A673 (cell line): ENCODE measurements around the gene TMEFF2. TPM values are rescaled to one million over a fixed set of nuclear protein-coding genes. Genes with fewer than 3 reads are reported as not detected.
A peak's percentile ranks its signal among the peaks of the same experiment; 100 is the strongest.

Source experiments
- BruUV-seq: library from RNA; stranded (reverse); fragments of 400-500 nt; replicated peaks from 2 replicates; lab custom pipeline; 2021; lab: Mats Ljungman, UMichigan
- CTCF ChIA-PET: fragments of 300-600 bp; sonication (Branson Sonifier 250); formaldehyde crosslinking; loops from one replicate; lab custom pipeline; 2022; ENCODE audit warnings: antibody characterized with exemption; lab: Charles Lee
- POLR2A ChIA-PET: fragments of 300-600 bp; sonication (Branson Sonifier 250); formaldehyde crosslinking; loops from one replicate; lab custom pipeline; 2022; ENCODE audit warnings: antibody characterized with exemption; ENCODE audit not compliant: low non-redundant PET; lab: Charles Lee
- DNase-seq: peaks from one replicate; pipeline ENCODE4 v3.0.0-alpha.2; 2015; ENCODE audit warnings: low spot score
- H3K27ac ChIP-seq: fragments of 200-600 bp; sonication (generic); 2 replicates; pipeline ENCODE4 v1.5.1; 2016; ENCODE audit warnings: mixed run types, low read depth, mild to moderate bottlenecking, mixed read lengths, antibody characterized with exemption, low read length; ENCODE audit not compliant: poor library complexity, severe bottlenecking
- H3K27me3 ChIP-seq: fragments of 200-600 bp; sonication (generic); replicated peaks from 2 replicates; pipeline ENCODE4 v1.6.1; 2017; ENCODE audit warnings: mixed run types, low read depth, mild to moderate bottlenecking, mixed read lengths, antibody characterized with exemption, low read length; ENCODE audit not compliant: insufficient read depth, poor library complexity
- H3K36me3 ChIP-seq: fragments of 200-600 bp; sonication (generic); 2 replicates; pipeline ENCODE4 v1.6.1; 2016; ENCODE audit warnings: mixed run types, mild to moderate bottlenecking, mixed read lengths, antibody characterized with exemption, low read length; ENCODE audit not compliant: insufficient read depth, poor library complexity, severe bottlenecking
- H3K4me1 ChIP-seq: fragments of 200-600 bp; sonication (generic); 2 replicates; pipeline ENCODE4 v1.6.1; 2017; ENCODE audit warnings: mixed run types, mild to moderate bottlenecking, mixed read lengths, antibody characterized with exemption, low read length; ENCODE audit not compliant: insufficient read depth, poor library complexity, severe bottlenecking
- H3K4me3 ChIP-seq: fragments of 200-600 bp; sonication (generic); 2 replicates; pipeline ENCODE4 v1.5.1; 2016; ENCODE audit warnings: low read depth, mixed run types, mild to moderate bottlenecking, mixed read lengths, low read length; ENCODE audit not compliant: poor library complexity, severe bottlenecking
- H3K9me3 ChIP-seq: fragments of 200-600 bp; sonication (generic); 2 replicates; pipeline ENCODE4 v1.6.1; 2016; ENCODE audit warnings: mixed run types, low read depth, mild to moderate bottlenecking, mixed read lengths, antibody characterized with exemption, low read length; ENCODE audit not compliant: poor library complexity, severe bottlenecking
- EZH2 ChIP-seq: fragments of 200-600 bp; sonication (generic); IDR thresholded peaks from 2 replicates; pipeline ENCODE4 v1.6.1; 2017; ENCODE audit warnings: borderline replicate concordance, low read depth, mild to moderate bottlenecking, mixed read lengths, antibody characterized with exemption, low read length; ENCODE audit not compliant: poor library complexity, severe bottlenecking
- intact Hi-C: fragments of 100-400 bp; cut with micrococcal nuclease; formaldehyde crosslinking; loops from one replicate; pipeline ENCODE4 v1.10.0; 2022; ENCODE audit not compliant: unreplicated experiment
- total RNA-seq: library from RNA; stranded (reverse); gene quantifications from 2 replicates; pipeline ENCODE4 v1.2.3, GENCODE V29; 2021
- TF ChIP-seq, protein P1 (sequence below): fragments of 300-800, 200-600 bp; sonication (generic); conservative IDR thresholded peaks from 2 replicates; pipeline ENCODE4 v1.5.1; 2017; ENCODE audit warnings: low read depth, mild to moderate bottlenecking, antibody characterized with exemption, low read length, moderate library complexity, mixed read lengths

TMEFF2 gene
- total RNA-seq, 1 experiment from 2014 or later, result 7.0 TPM

DNA sequence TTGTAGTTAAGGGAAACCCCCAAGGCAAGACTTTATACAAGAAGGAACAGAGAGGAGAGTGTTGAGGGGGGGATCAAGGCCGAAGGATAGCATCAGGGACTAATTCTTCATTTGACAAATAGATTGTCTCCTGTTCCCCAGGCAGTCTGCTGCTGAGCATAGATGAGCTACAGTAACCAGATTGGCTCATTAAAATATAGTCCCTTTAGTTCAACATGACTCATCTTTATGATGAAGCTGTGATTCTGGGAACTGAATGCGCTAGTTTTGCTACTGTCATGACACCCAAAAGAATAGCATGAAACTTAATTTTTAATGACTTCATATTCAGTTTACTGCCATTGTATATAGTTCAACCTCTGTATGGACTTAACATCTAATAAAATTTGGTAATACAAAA is 35.5 kb downstream of the TMEFF2 start:
- CTCF ChIA-PET, result no interaction called here
- intact Hi-C loops, result loop anchor here (5.0 kb wide), 1 partner anchor 482 kb away; the partner anchor contains the start of gene NABP1
- BruUV-seq, result no TSS peak
- POLR2A ChIA-PET, result no interaction called here
- H3K4me3 ChIP-seq, result no peak overlapping the region
- no peak for TF ChIP-seq EZH2
- TF ChIP-seq, protein P1, sequence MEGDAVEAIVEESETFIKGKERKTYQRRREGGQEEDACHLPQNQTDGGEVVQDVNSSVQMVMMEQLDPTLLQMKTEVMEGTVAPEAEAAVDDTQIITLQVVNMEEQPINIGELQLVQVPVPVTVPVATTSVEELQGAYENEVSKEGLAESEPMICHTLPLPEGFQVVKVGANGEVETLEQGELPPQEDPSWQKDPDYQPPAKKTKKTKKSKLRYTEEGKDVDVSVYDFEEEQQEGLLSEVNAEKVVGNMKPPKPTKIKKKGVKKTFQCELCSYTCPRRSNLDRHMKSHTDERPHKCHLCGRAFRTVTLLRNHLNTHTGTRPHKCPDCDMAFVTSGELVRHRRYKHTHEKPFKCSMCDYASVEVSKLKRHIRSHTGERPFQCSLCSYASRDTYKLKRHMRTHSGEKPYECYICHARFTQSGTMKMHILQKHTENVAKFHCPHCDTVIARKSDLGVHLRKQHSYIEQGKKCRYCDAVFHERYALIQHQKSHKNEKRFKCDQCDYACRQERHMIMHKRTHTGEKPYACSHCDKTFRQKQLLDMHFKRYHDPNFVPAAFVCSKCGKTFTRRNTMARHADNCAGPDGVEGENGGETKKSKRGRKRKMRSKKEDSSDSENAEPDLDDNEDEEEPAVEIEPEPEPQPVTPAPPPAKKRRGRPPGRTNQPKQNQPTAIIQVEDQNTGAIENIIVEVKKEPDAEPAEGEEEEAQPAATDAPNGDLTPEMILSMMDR, result no peak
- H3K27ac ChIP-seq, result no peak overlapping the region
- peaks cover 24% of the 10 kb centered on the region for H3K4me1 ChIP-seq
- no peaks in the 10 kb centered on the region for H3K36me3 ChIP-seq
- no peaks in the 10 kb centered on the region for H3K27me3 ChIP-seq
- peak; percentile 30 for DNase-seq
- no peaks in the 10 kb centered on the region for H3K9me3 ChIP-seq

DNA sequence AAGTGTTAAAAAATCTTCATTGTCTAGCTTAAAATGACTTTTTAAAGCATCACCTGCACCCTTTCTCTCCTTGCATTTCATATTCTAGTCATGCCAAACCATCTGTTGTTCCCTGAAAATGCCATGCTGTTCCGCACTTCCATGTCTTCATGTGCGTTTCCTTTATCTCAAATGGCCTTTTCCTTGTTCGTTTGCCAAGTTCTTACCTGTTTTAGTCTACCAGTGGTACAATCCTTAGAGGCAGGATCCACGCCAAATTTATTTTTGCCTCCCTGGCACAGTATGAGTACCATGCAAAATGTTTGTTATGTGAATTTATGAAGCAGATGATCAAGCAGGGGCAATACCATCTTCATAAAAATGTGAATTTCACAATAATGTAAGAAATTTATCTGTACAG is 37.0 kb downstream of the TMEFF2 start:
- H3K9me3 ChIP-seq, result no peaks in the 10 kb centered on the region
- ChIA-PET POLR2A (no interaction called here), CTCF (no interaction called here)
- H3K36me3 ChIP-seq, result no peaks in the 10 kb centered on the region
- intact Hi-C loops, result loop anchor here (5.0 kb wide), 1 partner anchor 480 kb away; the partner anchor contains the start of gene NABP1
- H3K4me3 ChIP-seq, result no peak overlapping the region
- BruUV-seq, result no TSS peak
- H3K27ac ChIP-seq, result no peak overlapping the region
- DNase-seq, result no peak
- H3K4me1 ChIP-seq, result peaks cover 28% of the 10 kb centered on the region
- no peak for TF ChIP-seq EZH2
- TF ChIP-seq, protein P1, result no peak
- no peaks in the 10 kb centered on the region for H3K27me3 ChIP-seq

DNA sequence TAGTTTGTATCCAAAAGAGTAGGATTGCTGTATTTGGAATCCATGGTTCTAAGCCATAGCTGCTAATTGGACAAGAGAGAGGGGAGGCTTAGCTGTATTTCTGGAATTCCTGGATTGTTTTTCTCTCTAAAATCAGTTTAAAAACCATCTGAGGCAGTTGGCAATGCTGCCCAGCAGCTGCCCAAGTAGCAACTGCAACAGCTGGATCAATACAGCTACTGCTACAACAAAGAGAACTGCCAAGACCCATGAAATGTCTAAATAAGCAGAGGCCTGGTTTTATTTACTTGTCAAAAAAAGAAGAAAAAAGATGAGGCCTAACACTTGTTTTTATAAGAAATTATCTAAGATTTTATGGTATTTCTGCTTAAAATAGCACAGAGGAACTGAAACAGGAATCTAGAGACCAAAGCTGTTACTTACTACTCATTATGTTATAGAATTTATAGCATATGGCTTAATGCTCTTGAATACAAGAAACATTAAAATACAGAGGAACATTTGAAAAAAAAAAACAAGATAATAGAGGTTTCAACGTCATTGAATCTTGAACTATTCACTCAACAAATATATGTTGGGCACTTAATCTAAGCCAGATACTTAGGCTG is 39.1 kb downstream of the TMEFF2 start:
- BruUV-seq, result no TSS peak
- ChIA-PET POLR2A (no interaction called here), CTCF (no interaction called here)
- Histone ChIP-seq H3K4me3 (no peak overlapping the region), H3K9me3 (no peaks in the 10 kb centered on the region), H3K27ac (no peak overlapping the region), H3K36me3 (no peaks in the 10 kb centered on the region), H3K4me1 (peaks cover 30% of the 10 kb centered on the region), H3K27me3 (no peaks in the 10 kb centered on the region)
- TF ChIP-seq, protein P1, result no peak
- TF ChIP-seq EZH2, result no peak
- intact Hi-C loops, result loop anchor here (5.0 kb wide), 1 partner anchor 478 kb away; the partner anchor contains the start of gene NABP1
- DNase-seq, result no peak
